Mucosa of descending colon (tissue), 3 donors: Measurements from ENCODE around the gene IFNK. TPM values are rescaled to one million over a fixed set of nuclear protein-coding genes. Genes with fewer than 3 reads are reported as not detected.

ENCODE experiments used
- ATAC-seq: fragments of 200-7000 bp; cut with Tn5 transposase; one replicate; pipeline ENCODE4 v1.9.1; 2020; ENCODE audit warnings: mild to moderate bottlenecking, moderate library complexity
- DNase-seq, 3 donors: peaks; one replicate each; pipeline ENCODE4 v3.0.0-alpha.2; 2020
- H3K36me3 ChIP-seq: fragments of 200-600 bp; one replicate; pipeline ENCODE4 v1.8.0; 2021; ENCODE audit warnings: low read depth, mild to moderate bottlenecking
- H3K4me1 ChIP-seq: fragments of 200-600 bp; one replicate; pipeline ENCODE4 v1.8.0; 2021; ENCODE audit warnings: low read depth, mild to moderate bottlenecking
- H3K4me3 ChIP-seq: fragments of 200-600 bp; one replicate; pipeline ENCODE4 v1.8.0; 2021; ENCODE audit warnings: mild to moderate bottlenecking
- H3K9me3 ChIP-seq: fragments of 200-600 bp; one replicate; pipeline ENCODE4 v1.8.0; 2021; ENCODE audit warnings: mild to moderate bottlenecking
- intact Hi-C, 2 donors: fragments of 100-400 bp; cut with DNase I in 1 of 2; cut with micrococcal nuclease in 1 of 2; formaldehyde crosslinking; loops; one replicate each; pipeline versions ENCODE4 v1.11.0 to v1.11.1; 2022; cut with DNase I, micrococcal nuclease
- long read RNA-seq, 2 donors: library from polyadenylated mRNA; unstranded; transcript quantifications; one replicate each; pipeline ENCODE4 v2.0.0, GENCODE V29; 2019 to 2021
- total RNA-seq, 3 donors: library from RNA; stranded (reverse); fragmentation: NEBNext Ultra II Directional in 2 of 3; extraction: Animal tissue kit (Norgen Biotek cat#: 25700) in 2 of 3; gene quantifications; one replicate each; pipeline versions ENCODE4 v1.2.1 to v1.2.4, GENCODE V29; 2021 to 2023
- TF ChIP-seq, protein P1 (sequence below): fragments of 200-600 bp; IDR thresholded peaks from one replicate; pipeline ENCODE4 v1.8.0; 2022; ENCODE audit warnings: antibody characterized with exemption, mild to moderate bottlenecking
- donor health status: DM: no; HTN: no; CAD: no; lungs with moderate emphysema.
- donor health status: DM: no; HTN: no; CAD: no.
- donor health status: DM: no; HTN: yes; CAD: no.

The IFNK gene, protein sequence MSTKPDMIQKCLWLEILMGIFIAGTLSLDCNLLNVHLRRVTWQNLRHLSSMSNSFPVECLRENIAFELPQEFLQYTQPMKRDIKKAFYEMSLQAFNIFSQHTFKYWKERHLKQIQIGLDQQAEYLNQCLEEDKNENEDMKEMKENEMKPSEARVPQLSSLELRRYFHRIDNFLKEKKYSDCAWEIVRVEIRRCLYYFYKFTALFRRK
- not detected for total RNA-seq
- long read RNA-seq, donor 1: 0 reads
- long read RNA-seq, donor 2: 0 reads

DNA sequence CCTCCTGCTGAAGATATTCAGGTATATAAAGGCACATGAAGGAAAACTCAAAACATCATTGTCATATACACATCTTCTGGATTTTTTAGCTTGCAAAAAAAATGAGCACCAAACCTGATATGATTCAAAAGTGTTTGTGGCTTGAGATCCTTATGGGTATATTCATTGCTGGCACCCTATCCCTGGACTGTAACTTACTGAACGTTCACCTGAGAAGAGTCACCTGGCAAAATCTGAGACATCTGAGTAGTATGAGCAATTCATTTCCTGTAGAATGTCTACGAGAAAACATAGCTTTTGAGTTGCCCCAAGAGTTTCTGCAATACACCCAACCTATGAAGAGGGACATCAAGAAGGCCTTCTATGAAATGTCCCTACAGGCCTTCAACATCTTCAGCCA is at the start of gene IFNK:
Gene IFNK, plus strand, starts transcription at position 55 of the 400 bp plus-strand sequence. Its CDS starts 47 bp downstream, at position 102.
- DNase-seq (no peak), ATAC-seq (no peak)
- no peak within 1 kb of the TSS for H3K4me3 ChIP-seq
- intact Hi-C loops: no loop called here
- peaks cover 12% of the 10 kb centered on the region for H3K4me1 ChIP-seq
- H3K36me3 ChIP-seq: no peaks in the 10 kb centered on the region
- no peaks in the 10 kb centered on the region for H3K9me3 ChIP-seq
- TF ChIP-seq, protein P1, sequence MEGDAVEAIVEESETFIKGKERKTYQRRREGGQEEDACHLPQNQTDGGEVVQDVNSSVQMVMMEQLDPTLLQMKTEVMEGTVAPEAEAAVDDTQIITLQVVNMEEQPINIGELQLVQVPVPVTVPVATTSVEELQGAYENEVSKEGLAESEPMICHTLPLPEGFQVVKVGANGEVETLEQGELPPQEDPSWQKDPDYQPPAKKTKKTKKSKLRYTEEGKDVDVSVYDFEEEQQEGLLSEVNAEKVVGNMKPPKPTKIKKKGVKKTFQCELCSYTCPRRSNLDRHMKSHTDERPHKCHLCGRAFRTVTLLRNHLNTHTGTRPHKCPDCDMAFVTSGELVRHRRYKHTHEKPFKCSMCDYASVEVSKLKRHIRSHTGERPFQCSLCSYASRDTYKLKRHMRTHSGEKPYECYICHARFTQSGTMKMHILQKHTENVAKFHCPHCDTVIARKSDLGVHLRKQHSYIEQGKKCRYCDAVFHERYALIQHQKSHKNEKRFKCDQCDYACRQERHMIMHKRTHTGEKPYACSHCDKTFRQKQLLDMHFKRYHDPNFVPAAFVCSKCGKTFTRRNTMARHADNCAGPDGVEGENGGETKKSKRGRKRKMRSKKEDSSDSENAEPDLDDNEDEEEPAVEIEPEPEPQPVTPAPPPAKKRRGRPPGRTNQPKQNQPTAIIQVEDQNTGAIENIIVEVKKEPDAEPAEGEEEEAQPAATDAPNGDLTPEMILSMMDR: no peak

DNA sequence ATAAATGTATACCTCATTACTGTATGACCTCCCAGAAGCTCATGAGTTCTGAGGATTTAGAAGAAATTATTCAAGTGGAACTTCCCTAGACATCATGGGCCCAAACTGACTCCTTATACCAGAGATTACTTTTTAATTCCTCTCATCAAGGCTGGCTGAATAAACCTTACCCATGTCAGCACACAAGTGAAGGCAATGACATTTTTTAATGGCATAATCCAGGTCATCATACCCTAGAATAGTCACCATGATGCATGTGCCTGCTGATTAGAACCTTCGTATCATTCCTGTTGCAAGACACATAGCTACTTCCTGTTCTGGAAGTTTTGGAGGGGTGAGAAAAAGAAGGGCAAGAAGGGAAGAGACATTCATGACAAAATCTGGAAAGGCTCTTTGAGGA is 49.8 kb upstream of the IFNK start:
- peaks cover 4% of the 10 kb centered on the region for H3K9me3 ChIP-seq
- DNase-seq (no peak), ATAC-seq (no peak)
- intact Hi-C loops: no loop called here
- no peak overlapping the region for H3K4me3 ChIP-seq
- peaks cover 7% of the 10 kb centered on the region for H3K4me1 ChIP-seq
- TF ChIP-seq, protein P1: no peak
- H3K36me3 ChIP-seq: no peaks in the 10 kb centered on the region

GRCh38 chr9:27475057-27475595 is 49.0 kb upstream of the IFNK start:
- no peak for ATAC-seq
- intact Hi-C loops: no loop called here
- TF ChIP-seq, protein P1: no peak
- Histone ChIP-seq H3K4me1 (peaks cover 7% of the 10 kb centered on the region), H3K9me3 (peaks cover 4% of the 10 kb centered on the region), H3K4me3 (no peak overlapping the region), H3K36me3 (no peaks in the 10 kb centered on the region)
- no peak for DNase-seq

GRCh38 chr9:27476870-27477515 is 47.1 kb upstream of the IFNK start:
- H3K4me1 ChIP-seq: peaks cover 7% of the 10 kb centered on the region
- TF ChIP-seq, protein P1: no peak
- no peak overlapping the region for H3K4me3 ChIP-seq
- no peak for DNase-seq
- no peaks in the 10 kb centered on the region for H3K36me3 ChIP-seq
- ATAC-seq: no peak
- H3K9me3 ChIP-seq: peaks cover 4% of the 10 kb centered on the region
- intact Hi-C loops: no loop called here

DNA sequence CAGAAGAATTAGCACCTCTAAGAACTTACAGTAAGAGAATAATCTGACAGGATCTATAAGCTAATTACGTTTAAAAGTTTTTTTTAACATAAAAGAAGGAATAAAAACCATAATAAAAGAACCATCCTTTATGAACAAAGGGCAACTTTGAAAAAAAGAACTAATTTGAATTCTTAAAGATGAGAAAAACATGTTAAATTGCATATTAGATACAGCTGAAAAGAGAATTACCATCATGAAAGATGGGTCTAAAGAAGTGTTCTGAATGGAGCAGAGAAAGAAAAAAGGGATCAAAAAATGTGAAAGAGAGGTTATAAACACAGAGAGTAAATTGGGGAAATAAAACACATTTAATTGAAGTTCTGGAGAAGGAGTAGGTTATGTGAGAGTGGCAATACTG is 45.8 kb upstream of the IFNK start:
- Histone ChIP-seq H3K4me3 (no peak overlapping the region), H3K4me1 (peaks cover 6% of the 10 kb centered on the region), H3K36me3 (no peaks in the 10 kb centered on the region), H3K9me3 (peaks cover 4% of the 10 kb centered on the region)
- TF ChIP-seq, protein P1: no peak
- DNase-seq (no peak), ATAC-seq (no peak)
- intact Hi-C loops: no loop called here
